ENCODE results near the gene TMEM181.
"Not testable (repeated sequence)": the region's sequence is repeated elsewhere in the genome, so short reads cannot be mapped to it uniquely, and the experiment has no call there.

TMEM181 gene

DNA sequence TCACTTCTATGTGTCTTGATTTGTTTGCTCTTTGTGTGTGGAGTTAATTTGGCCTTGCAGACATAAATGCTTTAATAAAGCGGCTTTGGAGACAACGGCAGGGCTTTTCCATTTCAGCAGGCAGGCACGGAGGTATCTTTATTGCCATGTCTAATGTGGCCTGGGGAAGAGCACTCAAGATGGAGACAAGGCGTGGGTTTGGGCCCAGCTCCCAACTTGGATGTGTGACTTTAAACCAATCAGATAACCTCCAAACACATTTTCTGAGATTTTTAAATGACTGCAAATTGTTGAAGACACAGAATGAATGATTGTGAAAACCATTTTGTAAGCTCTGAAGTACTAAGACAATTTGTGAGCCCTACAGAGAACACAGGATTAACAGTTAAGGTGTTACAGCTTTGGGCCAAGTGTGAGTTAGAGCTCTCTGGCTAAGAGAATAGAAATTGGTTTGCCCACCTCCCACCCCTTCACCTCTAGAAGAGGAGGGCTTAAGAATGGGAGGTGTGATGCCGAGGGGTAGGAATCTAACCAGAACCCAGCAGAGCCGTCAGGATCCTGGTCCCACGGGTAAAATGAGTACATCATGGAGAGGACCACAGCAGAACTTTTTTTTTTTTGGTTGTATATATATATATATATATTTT, 75.7 kb downstream of the TMEM181 start:
- no peak for DNase-seq

DNA sequence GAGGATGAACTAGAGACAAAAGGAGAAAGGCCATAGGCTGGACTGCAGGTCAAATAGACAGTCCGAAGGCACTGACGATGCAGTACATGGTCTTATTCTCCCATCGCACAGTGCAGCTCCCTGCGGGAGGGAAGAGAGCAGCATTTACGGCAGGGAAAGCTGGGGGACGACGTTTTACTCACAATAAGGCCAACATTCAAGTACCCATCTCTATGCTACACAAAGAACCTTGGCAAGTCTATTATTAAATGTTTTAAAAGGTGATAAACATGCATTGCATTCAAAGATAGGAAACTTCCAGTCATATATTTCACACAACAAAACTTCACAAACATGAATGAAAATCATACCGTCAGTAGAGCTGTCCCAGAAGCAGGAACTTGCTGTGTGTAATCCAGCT, 76.9 kb downstream of the TMEM181 start:
- no peak for DNase-seq

DNA sequence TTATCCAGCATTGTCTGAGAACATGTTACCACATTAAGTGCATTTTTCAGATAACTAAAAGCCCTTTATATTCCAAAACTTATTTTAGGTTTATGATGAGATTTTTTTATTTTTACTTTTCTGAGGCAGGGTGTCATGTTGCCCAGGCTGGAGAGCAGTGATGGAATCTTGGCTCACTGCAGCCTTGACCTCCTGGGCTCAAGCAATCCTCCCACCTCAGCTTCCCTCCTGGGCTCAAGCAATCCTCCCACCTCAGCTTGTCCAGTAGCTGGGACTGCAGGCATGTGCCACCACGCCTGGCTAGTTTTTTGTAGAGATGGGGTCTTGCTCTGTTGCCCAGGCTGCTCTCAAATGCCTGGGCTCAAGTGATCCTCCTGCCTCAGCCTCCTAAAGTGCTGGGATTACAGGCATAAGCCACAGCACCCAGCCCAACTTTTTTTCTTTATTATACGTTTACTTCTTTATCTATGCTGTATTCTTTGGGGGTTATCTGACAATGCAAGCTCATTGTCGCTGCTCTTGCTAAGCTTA, 78.5 kb downstream of the TMEM181 start:
- no peak for DNase-seq

DNA sequence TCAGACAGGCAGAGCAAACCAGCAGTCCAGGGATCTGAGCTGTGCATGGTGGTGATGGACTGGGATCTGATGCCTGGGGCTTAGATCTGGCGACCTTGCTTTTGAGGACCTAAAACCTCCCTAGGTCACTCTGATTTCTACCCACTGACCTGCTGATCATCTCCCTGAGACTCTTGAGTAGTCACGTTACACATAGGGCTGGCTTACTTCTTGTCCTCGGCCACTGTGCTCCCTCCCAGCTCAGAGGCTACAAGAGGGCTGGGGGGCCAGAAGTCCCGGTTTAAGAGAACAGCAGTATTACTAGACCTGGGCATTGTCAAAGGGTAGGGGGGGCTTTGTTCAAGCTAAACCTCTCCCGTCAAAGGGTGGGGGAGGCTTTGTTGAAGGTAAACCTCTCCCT, 79.2 kb downstream of the TMEM181 start:
- no peak for DNase-seq

DNA sequence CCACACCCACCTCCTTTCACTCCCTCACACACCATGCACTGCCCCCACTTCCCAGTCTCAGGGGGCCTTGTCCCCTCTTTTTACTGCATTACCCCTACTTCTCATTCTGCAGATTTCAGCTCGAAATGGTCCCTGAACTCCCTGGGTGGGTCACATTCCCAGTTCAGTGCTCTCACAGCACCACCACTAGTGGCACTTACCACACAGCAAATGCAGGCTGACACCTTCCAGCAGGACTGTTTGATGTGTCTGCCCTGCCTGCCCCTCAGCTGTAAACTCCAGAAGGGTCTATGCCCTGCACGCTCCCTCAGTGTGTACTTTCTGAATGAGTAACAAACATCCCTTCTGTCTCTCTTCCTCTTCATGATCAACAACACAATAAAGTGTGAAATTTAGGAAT, 80.6 kb downstream of the TMEM181 start:
- no peak for DNase-seq

DNA sequence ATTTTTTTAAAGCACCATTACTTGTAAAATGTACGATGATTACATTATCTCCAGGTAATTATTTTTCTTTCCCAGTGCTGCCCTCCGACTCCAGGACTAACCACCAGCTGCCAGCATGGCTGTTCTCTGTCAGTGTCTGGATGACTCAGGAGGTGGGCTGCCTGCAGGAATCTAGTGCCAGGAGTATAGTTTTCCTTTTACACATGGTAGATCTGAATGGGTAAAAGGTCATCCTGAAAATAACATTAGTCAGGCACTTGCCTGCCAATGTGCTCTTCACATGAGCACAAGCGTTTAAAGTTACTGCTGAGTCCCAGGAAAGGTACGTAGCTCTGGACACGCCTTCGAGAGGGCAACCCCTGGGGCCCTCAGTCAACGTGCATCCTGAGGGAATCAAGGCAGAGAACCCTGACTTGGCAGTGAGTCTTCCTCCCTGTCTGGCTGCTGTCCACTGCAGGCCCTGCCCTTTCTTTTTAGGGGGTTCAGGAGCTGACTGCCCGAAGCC, 82.3 kb downstream of the TMEM181 start:
- DNase-seq = no peak

DNA sequence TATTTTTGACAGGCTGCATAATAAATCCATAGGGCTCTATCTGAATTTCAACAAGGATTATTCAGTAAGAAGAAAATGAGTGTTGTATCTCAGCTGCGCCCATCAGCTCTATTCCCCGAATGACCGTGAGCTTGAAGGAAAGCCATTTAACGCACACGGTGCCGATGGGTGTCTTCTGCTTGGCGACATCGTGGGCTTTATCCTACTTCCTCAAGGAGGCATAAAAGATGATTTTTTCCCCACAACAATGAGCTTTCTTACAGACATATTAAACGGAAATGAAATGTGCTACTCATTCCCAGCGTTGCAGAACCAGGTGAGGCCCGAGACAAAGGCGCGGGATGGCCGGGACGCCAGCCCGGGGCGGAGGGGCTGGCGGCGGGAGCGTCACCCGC, 83.9 kb downstream of the TMEM181 start:
- DNase-seq = no peak

DNA sequence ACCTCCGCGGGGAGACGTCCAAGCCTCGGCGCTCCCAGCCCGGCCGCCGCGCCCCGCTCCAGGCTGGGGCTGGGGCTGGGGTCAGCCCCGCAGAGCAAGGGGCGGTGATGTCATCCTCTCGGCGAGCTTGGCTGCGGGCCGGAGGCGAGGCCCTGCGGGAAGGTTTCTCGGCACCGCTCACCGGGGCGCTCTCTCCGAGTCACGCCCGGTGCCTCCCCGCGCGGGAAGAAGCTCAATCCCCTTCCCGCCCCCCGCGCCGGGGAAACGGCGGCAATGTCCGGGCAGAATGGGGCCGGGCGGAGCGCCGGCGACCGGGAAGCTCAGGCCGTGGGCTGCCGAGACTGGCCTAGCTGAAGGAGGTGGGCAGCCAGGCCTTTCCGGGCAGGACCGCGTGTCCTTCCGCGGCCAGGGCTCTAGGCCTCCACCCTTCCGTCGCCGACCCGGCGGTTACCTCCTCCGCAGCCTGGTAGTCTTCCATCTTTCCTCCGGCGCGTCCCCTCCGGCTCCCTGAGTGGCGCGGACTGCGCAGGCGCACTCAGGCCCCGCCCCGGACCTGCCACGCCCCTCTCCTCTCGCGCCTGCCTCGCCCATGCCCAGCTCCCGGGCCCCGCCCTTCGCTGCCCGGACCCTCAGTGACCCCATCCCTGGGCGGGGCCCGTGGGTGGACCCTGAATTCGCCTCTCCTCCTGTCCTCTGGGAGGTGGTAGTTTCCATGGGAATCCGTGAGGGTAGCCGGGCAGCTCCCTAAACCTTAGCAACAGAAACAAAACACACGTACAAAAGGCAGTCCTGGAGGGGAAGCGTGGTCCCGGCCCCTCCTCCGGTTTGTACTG, 84.6 kb downstream of the TMEM181 start, which contains the start of gene DYNLT1:
DYNLT1 (minus strand) TSS at position 513 of the 833 bp plus-strand sequence; CDS start at position 478, 35 bp downstream.
- DNase-seq = peak in 55 of 56 donors; percentile 16 to 93 (median 83)

DNA sequence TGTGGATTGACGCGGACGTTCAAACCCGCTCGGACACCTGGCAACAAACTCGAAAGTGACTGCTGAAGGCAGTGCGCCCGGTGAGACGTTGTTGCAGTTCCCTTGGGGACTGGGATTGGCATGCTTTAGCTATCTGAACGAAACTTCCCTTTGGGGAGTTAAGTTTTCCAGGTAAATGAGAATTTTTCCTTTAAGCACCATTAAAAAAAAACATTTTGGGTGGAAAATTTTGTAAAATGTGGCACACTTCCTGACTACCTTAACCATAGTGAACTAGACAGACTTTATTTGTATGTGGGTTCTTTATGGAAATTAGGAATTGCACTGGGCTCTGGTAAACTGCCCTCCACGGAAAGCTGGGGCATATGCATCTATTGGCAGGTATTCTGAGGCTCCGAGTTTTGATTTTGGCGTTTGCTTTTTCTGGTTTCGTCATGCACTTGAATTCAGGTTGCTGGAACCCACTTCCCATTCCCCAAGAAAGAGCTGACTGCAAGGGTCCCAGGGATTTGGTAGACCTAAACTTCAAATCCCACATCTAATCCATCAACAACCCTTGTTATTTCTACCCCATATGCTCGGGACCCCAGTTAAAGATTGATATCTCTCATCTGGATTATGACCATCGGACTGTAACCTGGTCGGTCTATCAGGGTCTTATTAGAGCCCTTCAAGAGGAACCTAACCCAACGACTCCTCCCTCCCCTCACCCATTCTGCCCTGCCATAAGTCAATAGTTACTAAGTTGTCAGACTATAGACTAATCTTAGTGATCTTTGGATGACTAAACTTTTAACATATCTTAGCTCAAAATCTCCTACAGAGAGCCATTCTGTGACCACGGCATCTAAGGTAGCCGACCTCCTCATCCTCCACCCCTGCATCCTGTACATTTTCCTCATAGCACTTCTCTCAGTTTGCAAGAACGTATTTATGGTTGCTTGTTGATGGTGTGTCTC, 85.5 kb downstream of the TMEM181 start:
- peak in 3 of 56 donors; percentile 56 to 66 (median 61) for DNase-seq

DNA sequence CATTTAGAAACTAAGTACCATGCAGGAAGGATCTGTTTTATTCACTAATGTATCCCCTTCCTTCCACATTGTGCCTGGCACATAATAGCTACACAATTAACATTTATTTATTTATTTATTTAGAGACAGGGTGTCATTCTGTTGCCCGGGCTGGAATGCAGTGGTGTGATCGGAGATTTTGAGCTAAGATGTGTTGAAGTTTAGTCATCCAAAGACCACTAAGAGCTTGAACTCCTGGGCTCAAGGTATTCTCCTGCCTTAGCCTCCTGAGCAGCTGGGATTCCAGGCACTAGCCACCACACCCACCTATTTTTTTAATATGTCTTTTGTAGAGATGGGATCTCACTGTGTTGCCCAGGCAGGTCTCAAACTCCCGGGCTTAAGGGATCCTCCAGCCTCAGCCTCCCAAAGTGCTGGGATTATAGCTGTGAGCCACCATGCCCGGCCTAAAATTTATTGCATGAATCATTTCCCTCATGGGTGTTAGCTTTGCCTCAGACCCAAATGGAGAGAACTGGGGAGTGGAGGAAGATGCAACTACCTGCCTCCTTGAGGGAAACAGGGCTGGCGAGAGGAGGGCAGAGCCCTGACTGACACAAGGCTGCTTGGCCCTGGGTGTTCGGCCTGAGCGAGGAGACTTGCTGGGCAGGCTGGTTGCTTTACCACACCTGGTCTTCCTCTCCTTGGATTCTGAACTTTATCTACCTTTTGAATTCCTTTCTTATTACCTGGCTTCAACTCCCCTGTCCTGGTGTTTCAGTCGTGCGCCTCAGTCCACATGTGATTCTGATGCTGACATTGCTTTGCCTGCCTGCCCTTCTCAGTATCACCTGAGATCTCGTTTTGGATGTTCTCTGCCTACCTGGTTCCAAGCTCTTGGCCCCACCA, 86.4 kb downstream of the TMEM181 start:
- DNase-seq = no peak

DNA sequence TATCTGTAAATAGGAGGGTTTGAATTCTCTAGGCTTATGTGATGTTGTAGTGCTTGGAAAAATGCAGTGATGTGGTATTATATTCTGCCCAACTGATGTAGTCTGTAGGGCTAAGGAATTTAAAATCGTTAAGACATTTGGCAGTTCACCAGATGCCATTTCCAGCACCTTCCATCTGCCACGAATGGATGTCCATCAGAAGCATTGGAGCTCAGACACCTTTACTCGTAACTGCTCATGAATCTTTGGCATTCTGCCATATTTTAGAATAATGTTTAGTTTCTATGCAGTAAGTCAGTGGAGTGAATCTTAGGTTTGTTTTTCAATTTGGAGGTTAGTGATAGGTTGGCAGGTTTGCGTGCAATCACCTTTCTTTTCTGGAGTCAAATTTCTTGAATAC, 87.6 kb downstream of the TMEM181 start:
- no peak for DNase-seq

DNA sequence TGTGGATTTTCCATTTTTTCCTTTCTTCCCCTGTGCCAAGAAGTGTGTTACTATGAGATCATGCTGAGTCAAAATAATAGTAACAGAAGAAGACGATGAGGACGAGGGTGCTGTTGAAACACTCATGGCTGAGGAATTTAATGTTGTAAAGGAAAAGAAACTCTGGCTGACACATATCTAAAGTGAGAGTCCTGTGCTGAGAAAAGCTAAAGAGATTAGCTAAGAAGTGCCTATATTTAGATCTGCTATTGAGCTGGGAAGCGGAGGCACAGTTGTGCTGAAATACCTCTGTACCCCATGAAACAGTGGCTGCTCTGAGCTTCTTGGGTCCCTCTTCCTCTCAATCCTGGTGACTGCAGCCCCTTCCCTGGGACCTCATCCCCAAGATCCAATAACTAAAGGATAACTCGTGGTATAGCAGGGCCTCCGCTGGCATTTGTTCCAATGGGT, 88.8 kb downstream of the TMEM181 start:
- DNase-seq = peak in 1 of 56 donors; percentile 14

DNA sequence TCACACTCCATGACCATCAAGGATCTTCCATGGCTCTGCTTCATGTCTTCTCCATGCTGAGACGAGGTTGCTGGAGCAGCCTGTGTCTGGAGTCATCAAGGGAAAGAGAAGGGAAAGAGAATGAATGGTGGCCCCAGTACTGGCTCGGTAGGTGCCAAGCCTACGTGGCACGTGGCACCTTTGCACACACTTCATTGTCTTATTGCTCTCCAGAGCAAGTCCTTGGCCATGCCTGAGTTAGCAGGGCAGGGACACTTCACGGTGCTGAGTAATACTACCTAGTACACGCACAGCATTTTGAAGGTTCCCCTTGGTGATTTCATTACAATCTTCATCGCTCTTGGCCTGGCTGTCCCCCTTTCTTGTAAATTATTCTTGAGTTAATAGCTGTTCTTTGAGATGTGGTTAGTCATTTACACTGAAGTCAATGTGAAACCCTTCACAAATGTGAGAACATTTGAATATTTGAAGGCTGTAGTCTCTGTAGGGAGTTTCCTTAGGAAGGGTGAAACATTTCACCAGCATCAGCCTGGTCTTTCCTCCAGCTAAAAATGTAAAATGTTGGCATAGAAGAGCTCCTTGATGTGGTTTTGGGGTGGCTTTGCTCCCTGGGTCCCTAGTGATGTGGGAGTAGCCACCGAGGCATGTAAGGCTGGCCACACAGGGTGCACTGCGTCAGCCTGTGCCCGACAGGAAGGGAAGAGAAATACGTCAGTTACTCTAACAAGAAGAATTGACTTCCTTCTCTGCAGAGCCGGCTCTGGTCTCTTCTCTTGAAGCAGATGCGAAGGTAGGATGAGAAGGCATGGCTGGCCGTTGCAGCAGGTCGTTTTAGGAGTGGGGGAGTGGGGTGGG, 89.6 kb downstream of the TMEM181 start, which contains the start of gene SYTL3:
SYTL3 (plus strand) TSS at position 766 of the 855 bp plus-strand sequence. CDS start 13,215 bp downstream, outside the sequence.
- peak in 12 of 56 donors; percentile 7 to 39 (median 16) for DNase-seq

DNA sequence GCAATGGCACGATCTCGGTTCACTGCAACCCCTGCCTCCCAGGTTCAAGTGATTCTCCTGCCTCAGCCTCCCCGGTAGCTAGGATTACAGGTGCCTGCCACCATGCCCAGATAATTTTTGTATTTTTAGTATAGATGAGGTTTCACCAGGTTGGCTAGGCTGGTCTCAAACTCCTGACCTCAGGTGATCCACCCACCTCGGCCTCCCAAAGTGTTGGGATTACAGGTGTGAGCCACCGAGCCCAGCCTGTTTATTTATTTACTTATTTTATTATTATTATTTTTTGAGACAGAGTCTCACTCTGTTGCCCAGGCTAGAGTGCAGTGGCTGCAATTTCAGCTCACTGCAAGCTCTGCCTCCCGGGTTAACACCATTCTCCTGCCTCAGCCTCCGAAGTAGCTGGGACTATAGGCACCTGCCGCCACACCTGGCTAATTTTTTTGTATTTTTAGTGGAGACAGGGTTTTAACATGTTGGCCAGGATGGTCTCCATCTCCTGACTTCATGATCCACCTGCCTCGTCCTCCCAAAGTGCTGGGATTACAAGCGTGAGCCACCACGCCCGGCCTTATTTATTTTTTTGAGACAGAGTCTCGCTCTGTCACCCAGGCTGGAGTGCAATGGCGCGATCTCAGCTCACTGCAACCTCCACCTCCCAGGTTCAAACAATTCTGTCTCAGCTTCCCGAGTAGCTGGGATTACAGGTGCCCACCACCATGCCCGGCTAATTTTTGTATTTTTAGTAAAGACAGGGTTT, 92.3 kb downstream of the TMEM181 start:
- DNase-seq = not testable (repeated sequence)

DNA sequence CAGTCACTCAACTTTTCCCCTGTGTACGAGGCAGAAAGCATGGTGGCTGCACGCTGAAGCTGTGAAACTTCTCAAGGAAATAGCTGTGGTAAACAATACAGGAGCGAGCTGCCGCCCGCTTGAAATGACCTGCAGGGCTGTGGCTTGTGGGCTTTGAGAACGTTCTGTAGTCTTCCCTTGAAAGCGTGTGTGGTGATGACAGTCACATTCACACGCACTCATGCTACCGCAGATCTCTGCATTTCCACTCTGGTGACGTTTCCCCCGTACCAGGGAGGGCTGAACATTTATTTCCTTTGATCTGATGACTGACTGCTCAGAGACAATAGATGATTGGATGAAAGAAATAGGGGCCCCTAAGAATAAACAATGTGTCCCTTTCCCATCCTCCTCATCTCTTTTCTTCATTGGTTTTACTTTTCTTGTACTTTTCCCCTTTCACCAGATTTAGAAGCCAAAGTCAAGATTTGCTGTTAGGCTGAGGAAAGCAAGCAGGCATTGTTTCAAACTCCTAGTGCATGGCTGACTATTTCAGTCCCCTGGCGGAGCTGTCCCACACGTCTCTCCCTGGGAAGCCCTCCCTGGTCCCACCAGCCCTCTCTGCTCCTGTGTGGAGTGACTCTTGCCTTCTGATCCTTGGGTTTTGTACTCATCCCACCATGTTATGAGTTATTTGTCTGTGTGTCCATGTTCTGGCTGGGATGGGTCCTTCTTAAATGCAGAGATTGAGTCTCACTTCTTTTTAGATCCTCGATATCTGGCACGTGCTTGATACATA, 93.9 kb downstream of the TMEM181 start:
- DNase-seq = peak in 2 of 56 donors; percentile 16 to 17

DNA sequence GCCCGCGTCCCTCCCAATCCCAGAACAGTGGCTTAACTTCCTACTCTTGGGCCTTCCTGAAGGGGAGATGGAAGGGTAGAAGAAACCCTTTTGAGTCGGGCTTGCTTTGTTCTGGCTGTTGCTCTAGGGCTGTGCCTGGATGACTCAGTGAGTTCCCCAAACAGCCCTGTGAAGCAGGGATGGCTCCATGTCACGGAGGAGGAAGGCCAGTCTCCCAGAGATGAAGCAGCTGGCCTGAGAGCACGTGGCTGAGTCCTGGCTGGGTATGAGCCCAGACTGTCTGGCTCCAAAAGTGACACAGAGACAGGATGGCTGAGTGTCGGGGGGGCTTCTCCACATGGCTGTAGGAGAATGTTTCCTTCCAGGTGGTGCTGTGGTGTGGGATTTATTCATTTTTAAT, 94.6 kb downstream of the TMEM181 start:
- peak in 34 of 56 donors; percentile 8 to 76 (median 25) for DNase-seq

DNA sequence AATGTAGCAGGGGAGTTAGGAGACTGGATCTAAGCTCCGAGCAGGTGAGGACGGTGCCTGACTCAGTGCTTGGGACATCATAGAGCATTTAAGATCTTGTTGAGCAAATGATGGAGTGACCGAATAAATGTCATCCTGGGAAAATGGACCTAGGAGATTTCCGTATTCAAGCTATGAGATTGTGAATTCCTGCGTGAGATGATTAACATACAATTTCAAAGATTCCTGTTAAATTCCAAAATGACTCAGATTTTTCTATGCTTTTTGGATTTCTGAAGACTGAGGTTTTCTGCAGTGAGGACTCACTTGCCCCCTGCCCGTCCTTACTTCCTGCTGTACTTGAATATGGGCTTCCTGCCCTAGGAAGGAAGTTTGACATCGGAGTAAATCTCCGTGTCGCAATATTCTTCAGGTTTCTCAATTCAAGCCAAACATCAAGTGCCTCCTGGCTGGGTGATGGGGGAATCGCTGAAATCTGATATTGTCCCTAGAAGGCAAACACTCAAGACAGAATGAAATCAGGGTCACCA, 95.1 kb downstream of the TMEM181 start:
- DNase-seq = no peak
